ENCODE results near the gene ROR2.

The ROR2 gene

GRCh38 chr9:91900055-91900796, 49.8 kb downstream of the ROR2 start:
- no peak for DNase-seq (ENCODE audit: low read depth in 3 of 3)

DNA sequence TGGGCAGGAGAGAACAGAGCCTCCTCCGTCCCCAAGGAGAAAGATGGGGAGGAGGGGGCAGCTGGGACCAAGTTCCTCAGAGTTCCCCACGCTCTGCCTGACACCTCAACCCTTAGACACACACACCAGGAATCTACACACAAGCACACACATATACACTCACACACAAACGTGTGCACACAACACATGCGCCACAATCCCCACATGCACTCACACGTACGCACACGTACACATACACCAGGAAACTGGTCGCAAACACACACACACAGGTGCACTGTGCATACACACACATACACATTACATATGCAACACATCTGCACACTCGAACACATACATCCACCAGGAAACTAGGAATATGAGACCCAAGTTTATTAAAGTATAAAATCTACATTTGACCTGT, 50.4 kb downstream of the ROR2 start:
- DNase-seq (ENCODE audit: low read depth in 3 of 3) = no peak

DNA sequence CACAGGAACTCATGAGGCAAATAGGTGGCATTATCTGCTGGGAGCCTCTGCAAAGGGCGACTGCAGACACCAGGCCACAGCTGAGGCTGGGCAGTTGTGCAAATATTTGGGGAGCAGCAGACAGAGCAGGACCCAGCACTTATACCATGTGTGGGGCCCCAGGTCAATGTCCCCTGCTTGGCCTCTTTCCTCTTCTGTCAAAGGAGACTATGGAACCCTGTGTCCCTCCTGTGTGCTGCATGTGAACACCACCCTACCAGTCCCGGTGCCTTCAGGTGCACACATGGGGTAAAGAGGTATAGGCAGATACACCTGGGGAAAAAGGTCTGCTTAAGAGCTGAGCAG, 50.8 kb downstream of the ROR2 start:
- no peak for DNase-seq (ENCODE audit: low read depth in 3 of 3)

DNA sequence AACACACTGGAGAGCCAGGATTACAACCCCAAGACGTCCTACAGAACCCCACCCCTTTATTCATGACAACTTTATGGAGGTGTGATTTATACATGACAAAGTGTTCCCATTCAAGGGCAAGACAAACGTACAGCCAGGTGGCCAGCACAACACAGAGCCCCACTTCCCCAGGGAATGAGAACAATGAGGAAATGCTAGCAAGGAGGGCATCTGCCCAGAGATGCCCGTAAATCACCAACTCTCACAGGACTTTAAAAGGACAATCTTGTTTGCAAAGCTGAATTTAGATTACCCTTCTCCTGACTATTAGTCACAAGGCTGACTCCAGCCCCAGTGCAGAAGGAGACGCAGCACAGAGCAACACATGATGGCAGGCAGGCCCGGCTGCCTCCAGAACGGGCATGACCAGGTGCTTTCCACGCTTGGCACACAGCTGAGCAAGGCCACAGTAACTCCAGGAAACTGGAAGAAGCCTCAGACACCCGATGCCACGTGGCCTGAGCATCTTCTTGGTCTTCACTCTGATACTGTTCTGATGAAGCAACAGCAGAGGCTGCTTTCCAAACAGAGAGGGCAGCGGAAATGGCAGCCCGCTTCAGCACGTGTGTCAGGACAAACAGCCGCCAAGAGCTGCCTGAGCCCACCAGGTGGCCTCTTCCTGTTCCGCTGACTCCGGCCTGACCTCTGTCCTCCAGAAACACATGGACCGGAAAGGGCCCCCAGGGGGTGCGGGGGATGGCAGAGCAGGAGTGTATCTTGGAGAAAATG, 51.4 kb downstream of the ROR2 start:
- no peak for DNase-seq (ENCODE audit: low read depth in 3 of 3)

GRCh38 chr9:91897201-91897600, 52.8 kb downstream of the ROR2 start:
- no peak for DNase-seq (ENCODE audit: low read depth in 3 of 3)

- DNase-seq (ENCODE audit: low read depth in 3 of 3) = no peak
These were observed 53.4 kb downstream of the ROR2 start for GRCh38 chr9:91896513-91897121.

GRCh38 chr9:91896097-91896496, 53.9 kb downstream of the ROR2 start:
- DNase-seq (ENCODE audit: low read depth in 3 of 3) = no peak

DNA sequence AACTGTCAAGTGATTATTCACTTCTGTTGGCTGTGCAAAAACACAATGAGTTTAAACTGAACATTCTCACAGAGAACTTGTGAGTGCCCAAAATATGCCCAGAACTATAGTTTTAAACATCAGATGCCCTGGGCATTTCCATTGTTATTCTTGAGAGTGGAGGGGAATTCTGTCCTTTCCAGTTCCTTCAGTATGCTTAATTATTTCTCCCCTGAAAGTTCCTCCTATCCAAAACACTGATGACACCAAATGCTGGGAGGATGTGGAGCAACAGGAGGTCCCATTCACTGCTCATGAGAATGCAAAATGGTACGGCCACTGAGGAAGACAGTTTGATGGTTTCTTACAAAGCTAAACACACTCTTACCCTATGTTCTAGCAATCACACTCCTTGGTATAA, 55.5 kb downstream of the ROR2 start:
- no peak for DNase-seq (ENCODE audit: low read depth in 3 of 3)

GRCh38 chr9:91894023-91894422, 56.0 kb downstream of the ROR2 start:
- DNase-seq (ENCODE audit: low read depth in 3 of 3) = no peak

GRCh38 chr9:91891915-91892314, 58.1 kb downstream of the ROR2 start:
- DNase-seq (ENCODE audit: low read depth in 3 of 3) = no peak

- no peak for DNase-seq (ENCODE audit: low read depth in 3 of 3)
These were observed 59.4 kb downstream of the ROR2 start for GRCh38 chr9:91890662-91891061.

DNA sequence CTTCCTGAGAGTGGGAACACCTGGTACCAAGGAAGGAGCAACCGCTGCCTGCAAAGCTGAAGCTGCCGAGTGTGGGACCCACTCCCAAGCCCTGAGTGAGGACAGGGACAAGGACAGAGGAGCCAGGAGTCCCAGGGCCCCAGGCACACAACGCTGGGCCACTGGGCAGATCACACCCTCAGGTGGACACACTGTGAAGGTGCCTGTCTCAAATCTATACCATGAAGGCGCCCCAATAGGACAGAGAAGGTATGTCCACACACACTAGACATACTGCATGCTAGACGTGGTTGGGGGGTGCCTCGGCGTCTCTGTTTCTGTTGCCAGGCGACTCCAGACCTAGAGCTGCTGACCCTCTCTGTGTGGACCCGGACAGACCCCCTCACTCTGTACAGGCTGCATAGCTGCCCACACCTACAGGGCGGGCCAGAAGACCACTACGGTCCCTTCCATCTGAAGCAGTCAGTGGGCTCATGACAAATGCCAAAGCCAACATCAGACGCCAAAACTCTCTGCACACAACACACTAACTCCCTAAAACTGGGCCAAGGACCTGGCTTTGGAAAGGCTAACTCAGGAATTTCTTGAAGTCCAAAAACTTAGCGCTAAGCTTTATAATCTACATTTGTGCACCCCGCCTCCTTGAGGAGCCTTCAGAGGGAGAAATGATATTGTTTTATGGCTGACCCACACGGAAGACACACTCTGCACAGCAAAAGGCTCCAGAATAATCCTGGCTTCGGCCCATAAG, 60.7 kb downstream of the ROR2 start:
- DNase-seq (ENCODE audit: low read depth in 3 of 3) = no peak

- DNase-seq (ENCODE audit: low read depth in 3 of 3) = no peak
These were observed 63.5 kb downstream of the ROR2 start for GRCh38 chr9:91886414-91887076.

DNA sequence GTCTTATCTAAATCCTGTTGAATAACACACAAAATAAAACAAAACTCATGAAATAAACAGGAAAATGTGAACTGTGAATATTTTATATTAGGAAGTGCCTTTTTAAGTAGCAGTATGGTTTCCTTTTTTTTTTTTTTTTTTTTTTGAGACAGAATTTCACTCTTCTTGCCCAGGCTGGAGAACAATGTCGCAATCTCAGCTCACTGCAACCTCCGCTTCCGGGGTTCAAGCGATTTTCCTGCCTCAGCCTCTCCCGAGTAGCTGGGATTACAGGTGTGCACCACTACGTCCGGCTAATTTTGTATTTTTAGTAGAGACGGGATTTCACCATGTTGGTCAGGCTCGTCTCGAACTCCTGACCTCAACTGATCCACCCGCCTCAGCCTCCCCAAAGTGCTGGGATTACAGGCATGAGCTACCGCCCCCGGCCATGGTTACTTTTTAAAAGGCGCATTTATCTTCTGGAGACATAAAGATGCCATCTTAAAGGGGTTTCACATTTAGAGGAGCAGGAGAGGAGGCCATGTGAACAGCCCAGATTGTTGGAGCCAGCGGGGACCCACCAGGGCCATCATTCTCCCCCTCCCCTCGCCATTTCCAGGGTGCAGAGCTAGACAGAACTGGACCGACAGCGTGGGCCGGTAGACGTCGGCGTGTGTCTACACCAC, 64.1 kb downstream of the ROR2 start:
- no peak for DNase-seq (ENCODE audit: low read depth in 3 of 3)

- no peak for DNase-seq (ENCODE audit: low read depth in 3 of 3)
These were observed 65.0 kb downstream of the ROR2 start for GRCh38 chr9:91884696-91885687.

- DNase-seq (ENCODE audit: low read depth in 3 of 3) = no peak
These were observed 65.9 kb downstream of the ROR2 start for GRCh38 chr9:91884153-91884552.

DNA sequence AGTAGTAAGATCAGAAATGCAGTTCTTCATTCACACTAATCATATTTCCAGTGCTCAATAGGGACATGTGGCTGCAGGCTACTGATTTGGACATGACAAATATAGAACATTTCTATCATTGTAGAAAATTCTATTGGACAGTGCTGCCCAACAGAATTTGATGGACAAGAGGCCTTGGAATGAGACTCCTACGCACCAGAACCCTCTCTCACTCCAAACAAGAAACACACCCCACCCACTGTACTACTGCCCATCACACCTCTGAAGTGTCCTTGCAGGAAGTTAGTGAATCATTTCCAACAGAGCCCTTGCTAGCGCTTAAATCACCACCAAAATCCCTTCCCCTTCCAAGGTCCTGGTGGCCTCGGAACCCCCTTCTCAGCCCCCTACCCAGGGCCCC, 66.5 kb downstream of the ROR2 start:
- DNase-seq (ENCODE audit: low read depth in 3 of 3) = no peak

- no peak for DNase-seq (ENCODE audit: low read depth in 3 of 3)
These were observed 67.4 kb downstream of the ROR2 start for GRCh38 chr9:91882627-91883026.

DNA sequence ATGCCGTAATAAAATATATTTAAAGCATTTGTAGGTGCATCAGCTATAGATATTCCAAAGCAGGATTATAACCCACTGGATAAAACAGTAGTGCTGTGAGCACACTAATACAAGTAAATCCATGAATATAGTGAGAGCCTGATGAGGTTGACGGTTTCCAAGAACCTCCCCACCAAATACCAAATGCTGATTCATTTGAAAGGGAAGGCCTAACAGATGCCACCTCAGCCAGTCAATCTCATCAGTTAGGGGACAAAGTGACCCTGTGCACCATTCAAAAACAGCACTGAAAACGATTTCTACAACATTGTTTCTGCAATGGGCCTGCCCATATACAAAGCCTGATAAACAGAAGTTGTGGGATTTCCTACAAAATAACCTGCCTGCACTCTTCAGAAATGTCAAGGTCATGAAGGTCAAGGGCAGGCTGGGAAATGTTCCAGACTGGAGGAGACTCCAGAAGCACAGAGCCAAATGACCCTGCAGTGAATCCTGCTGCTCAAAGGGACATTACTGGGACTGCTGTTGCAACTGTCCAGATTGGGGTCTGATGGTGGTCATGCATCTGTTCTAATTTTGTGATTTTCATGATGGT, 69.6 kb downstream of the ROR2 start:
- DNase-seq (ENCODE audit: low read depth in 3 of 3) = no peak

- no peak for DNase-seq (ENCODE audit: low read depth in 3 of 3)
These were observed 70.8 kb downstream of the ROR2 start for GRCh38 chr9:91879231-91879630.

All from stimulated activated CD4-positive, alpha-beta T cell treated with anti-CD3 and anti-CD28 coated beads, TNF-alpha, amount 100 ng/mL, for 4 hours (primary cell).